CD4-positive, alpha-beta T cell treated with Interleukin-6 for 4 hours (primary cell): ENCODE measurements around the gene DLGAP5.

Experiments used
- DNase-seq: peaks from one replicate; pipeline ENCODE4 v3.0.0-alpha.2; 2020; ENCODE audit warnings: mixed read lengths

DLGAP5 gene

GRCh38 chr14:55180006-55180405 lies 11.4 kb downstream of the DLGAP5 start:
- no peak for DNase-seq

GRCh38 chr14:55170526-55170925 lies 20.9 kb downstream of the DLGAP5 start:
- DNase-seq, result no peak

- no peak for DNase-seq
Measured at GRCh38 chr14:55160989-55161388, 30.4 kb downstream of the DLGAP5 start.

GRCh38 chr14:55158412-55158811 lies 33.0 kb downstream of the DLGAP5 start:
- DNase-seq, result no peak

GRCh38 chr14:55157080-55157479 lies 34.3 kb downstream of the DLGAP5 start:
- DNase-seq, result no peak

GRCh38 chr14:55153951-55154350 lies 37.4 kb downstream of the DLGAP5 start:
- DNase-seq, result no peak

- no peak for DNase-seq
Measured at GRCh38 chr14:55152052-55152753, 39.2 kb downstream of the DLGAP5 start.

GRCh38 chr14:55151601-55152000 lies 39.8 kb downstream of the DLGAP5 start:
- DNase-seq, result no peak

- no peak for DNase-seq
Measured at GRCh38 chr14:55146425-55146824, 45.0 kb downstream of the DLGAP5 start.

- no peak for DNase-seq
Measured at GRCh38 chr14:55142466-55142865, 48.9 kb downstream of the DLGAP5 start.

- DNase-seq, result no peak
Measured at GRCh38 chr14:55141825-55142224, 49.6 kb downstream of the DLGAP5 start.

- DNase-seq, result no peak
Measured at GRCh38 chr14:55139696-55140509, 51.5 kb downstream of the DLGAP5 start.

GRCh38 chr14:55139141-55139540 lies 52.2 kb downstream of the DLGAP5 start:
- no peak for DNase-seq

- no peak for DNase-seq
Measured at GRCh38 chr14:55138091-55138490, 53.3 kb downstream of the DLGAP5 start.

GRCh38 chr14:55136885-55137786 lies 54.2 kb downstream of the DLGAP5 start:
- no peak for DNase-seq

GRCh38 chr14:55136241-55136640 lies 55.1 kb downstream of the DLGAP5 start:
- DNase-seq, result no peak

GRCh38 chr14:55133416-55133815 lies 58.0 kb downstream of the DLGAP5 start:
- no peak for DNase-seq

- peak; percentile 18 for DNase-seq
Measured at GRCh38 chr14:55131370-55132137, 59.8 kb downstream of the DLGAP5 start.

GRCh38 chr14:55130196-55130550 lies 61.2 kb downstream of the DLGAP5 start:
- no peak for DNase-seq

GRCh38 chr14:55129428-55130195 lies 61.8 kb downstream of the DLGAP5 start:
- peak; percentile 47 for DNase-seq

- peak; percentile 54 for DNase-seq
Measured at GRCh38 chr14:55129086-55129427, 62.3 kb downstream of the DLGAP5 start, which contains the start of gene LGALS3. LGALS3 (plus strand) TSS chr14:55129252; CDS start chr14:55137374, 8,122 bp downstream.
